ENCODE measurements around the gene ZNF619.
"Not testable (repeated sequence)": the region's sequence is repeated elsewhere in the genome, so short reads cannot be mapped to it uniquely, and the experiment has no call there.

The ZNF619 gene

GRCh38 chr3:40476478-40477470 is at the start of gene ZNF619:
Gene ZNF619, plus strand, starts transcription at chr3:40477122. Its CDS starts 858 bp downstream, at chr3:40477980.
- peak; percentile 78 for DNase-seq

GRCh38 chr3:40432793-40433192 is 44.1 kb upstream of the ZNF619 start:
- DNase-seq, result no peak

GRCh38 chr3:40437889-40438288 is 39.0 kb upstream of the ZNF619 start:
- no peak for DNase-seq

- no peak for DNase-seq
Measured at GRCh38 chr3:40445062-40445461, 31.9 kb upstream of the ZNF619 start.

GRCh38 chr3:40445880-40446279 is 31.0 kb upstream of the ZNF619 start:
- no peak for DNase-seq

GRCh38 chr3:40450438-40450837 is 26.5 kb upstream of the ZNF619 start:
- no peak for DNase-seq

- DNase-seq, result no peak
Measured at GRCh38 chr3:40451551-40451950, 25.4 kb upstream of the ZNF619 start.

GRCh38 chr3:40452057-40452456 is 24.9 kb upstream of the ZNF619 start:
- no peak for DNase-seq

GRCh38 chr3:40452562-40452875 is 24.4 kb upstream of the ZNF619 start:
- no peak for DNase-seq

GRCh38 chr3:40452876-40453730 is 23.8 kb upstream of the ZNF619 start:
- DNase-seq, result peak; percentile 99

- no peak for DNase-seq
Measured at GRCh38 chr3:40453933-40454332, 23.0 kb upstream of the ZNF619 start.

GRCh38 chr3:40455328-40455727 is 21.6 kb upstream of the ZNF619 start:
- no peak for DNase-seq

GRCh38 chr3:40456279-40456939 is 20.5 kb upstream of the ZNF619 start:
- DNase-seq, result no peak

- peak; percentile 98 for DNase-seq
Measured at GRCh38 chr3:40456940-40457823, 19.7 kb upstream of the ZNF619 start, which contains the start of gene RPL14. Gene RPL14, plus strand, starts transcription at chr3:40457339. Its CDS starts 133 bp downstream, at chr3:40457472.

- DNase-seq, result no peak
Measured at GRCh38 chr3:40458473-40458872, 18.4 kb upstream of the ZNF619 start.

GRCh38 chr3:40460481-40460880 is 16.4 kb upstream of the ZNF619 start:
- DNase-seq, result not testable (repeated sequence)

GRCh38 chr3:40461161-40461560 is 15.8 kb upstream of the ZNF619 start:
- no peak for DNase-seq

- not testable (repeated sequence) for DNase-seq
Measured at GRCh38 chr3:40462838-40463237, 14.1 kb upstream of the ZNF619 start.

GRCh38 chr3:40463579-40463978 is 13.3 kb upstream of the ZNF619 start:
- no peak for DNase-seq

GRCh38 chr3:40464339-40465110 is 12.4 kb upstream of the ZNF619 start:
- no peak for DNase-seq

- DNase-seq, result no peak
Measured at GRCh38 chr3:40465111-40465407, 11.9 kb upstream of the ZNF619 start.
